Measurements from ENCODE around the gene PICK1.

Gene PICK1

GRCh38 chr22:38042488-38042790 lies 14.8 kb upstream of the PICK1 start:
- peak overlapping the region in 1 of 2 donors; percentile 44 for H3K27ac ChIP-seq
- TF ChIP-seq, protein P1, sequence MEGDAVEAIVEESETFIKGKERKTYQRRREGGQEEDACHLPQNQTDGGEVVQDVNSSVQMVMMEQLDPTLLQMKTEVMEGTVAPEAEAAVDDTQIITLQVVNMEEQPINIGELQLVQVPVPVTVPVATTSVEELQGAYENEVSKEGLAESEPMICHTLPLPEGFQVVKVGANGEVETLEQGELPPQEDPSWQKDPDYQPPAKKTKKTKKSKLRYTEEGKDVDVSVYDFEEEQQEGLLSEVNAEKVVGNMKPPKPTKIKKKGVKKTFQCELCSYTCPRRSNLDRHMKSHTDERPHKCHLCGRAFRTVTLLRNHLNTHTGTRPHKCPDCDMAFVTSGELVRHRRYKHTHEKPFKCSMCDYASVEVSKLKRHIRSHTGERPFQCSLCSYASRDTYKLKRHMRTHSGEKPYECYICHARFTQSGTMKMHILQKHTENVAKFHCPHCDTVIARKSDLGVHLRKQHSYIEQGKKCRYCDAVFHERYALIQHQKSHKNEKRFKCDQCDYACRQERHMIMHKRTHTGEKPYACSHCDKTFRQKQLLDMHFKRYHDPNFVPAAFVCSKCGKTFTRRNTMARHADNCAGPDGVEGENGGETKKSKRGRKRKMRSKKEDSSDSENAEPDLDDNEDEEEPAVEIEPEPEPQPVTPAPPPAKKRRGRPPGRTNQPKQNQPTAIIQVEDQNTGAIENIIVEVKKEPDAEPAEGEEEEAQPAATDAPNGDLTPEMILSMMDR (IDR thresholded peaks at IDR 0.05), result no peak
- no peak overlapping the region for H3K4me3 ChIP-seq

GRCh38 chr22:38043151-38044039 lies 13.8 kb upstream of the PICK1 start:
- TF ChIP-seq, protein P1 (IDR thresholded peaks at IDR 0.05), result no peak
- no peak for DNase-seq (ENCODE audit: low spot score)
- peak overlapping the region in 1 of 2 donors; percentile 44 for H3K27ac ChIP-seq
- H3K4me3 ChIP-seq, result no peak overlapping the region

More at GRCh38 chr22:38042488-38042790, 14.8 kb upstream of the PICK1 start:
- DNase-seq (ENCODE audit: low spot score), result no peak

DNA sequence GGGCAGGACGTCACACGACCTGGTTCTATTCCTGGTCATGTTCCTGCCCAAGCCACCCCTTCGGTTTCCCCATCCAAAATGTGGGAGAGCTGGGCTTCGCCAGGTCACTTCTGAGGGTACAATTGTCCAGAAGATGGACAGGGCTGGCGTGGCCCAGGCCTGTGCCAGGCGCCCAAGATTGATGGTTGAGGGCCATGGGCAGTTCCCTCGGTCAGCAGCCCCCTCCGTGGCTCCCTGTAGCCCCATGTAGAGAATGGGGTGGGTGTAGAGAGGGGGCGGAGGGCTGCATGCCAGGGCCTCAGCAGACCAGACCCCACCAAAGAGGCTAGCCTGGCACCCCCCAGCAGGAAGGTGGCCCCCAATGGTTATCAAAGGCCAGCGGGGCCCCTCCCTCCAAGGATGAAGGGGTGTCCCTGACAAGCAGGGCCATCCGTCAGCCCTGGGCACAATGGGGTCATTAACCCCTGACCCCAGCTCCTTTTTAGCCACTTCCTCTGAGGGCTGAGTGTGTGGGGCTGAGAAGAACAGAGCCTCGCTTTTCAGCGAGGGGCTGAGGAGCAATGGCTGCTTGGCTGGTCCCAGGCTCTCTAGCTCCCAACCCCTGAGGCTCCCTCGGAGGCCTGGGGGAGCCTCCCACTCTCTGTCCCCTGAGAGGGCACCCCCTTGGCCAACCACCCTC lies 11.0 kb upstream of the PICK1 start:
- Histone ChIP-seq H3K27ac (no peak overlapping the region), H3K4me3 (no peak overlapping the region)
- DNase-seq (ENCODE audit: low spot score), result no peak
- TF ChIP-seq, protein P1 (IDR thresholded peaks at IDR 0.05), result no peak

GRCh38 chr22:38049812-38050619 lies 7.2 kb upstream of the PICK1 start:
- DNase-seq (ENCODE audit: low spot score), result no peak
- Histone ChIP-seq H3K27ac (peak overlapping the region in 1 of 2 donors; percentile 62), H3K4me3 (no peak overlapping the region)
- TF ChIP-seq, protein P1 (IDR thresholded peaks at IDR 0.05), result no peak

DNA sequence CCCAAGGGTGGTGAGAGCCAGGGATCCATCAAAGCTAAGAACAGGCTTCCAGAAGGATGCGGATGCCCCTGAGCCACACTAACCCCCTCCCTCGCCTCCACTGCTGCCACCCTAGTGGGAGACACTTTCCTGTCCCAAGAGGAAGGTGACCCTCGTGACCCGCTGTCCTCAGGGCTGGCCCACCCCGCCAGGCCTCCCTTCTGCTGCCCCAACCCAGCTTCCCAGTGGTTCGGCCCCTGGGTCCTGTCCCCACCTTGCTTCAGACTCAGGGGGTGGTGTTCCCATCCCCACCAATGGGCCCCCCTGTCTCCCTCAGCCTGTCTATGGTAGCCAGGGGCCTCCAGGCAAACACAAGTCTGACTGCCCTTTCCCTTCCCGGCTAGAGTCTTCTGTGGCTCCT lies 6.5 kb upstream of the PICK1 start:
- DNase-seq (ENCODE audit: low spot score), result no peak
- H3K27ac ChIP-seq, result peak overlapping the region in 1 of 2 donors; percentile 68
- H3K4me3 ChIP-seq, result no peak overlapping the region
- TF ChIP-seq, protein P1 (IDR thresholded peaks at IDR 0.05), result no peak

- TF ChIP-seq, protein P1 (IDR thresholded peaks at IDR 0.05), result no peak
- no peak overlapping the region for H3K27ac ChIP-seq
- H3K4me3 ChIP-seq, result no peak overlapping the region
- DNase-seq (ENCODE audit: low spot score), result no peak
Observed at GRCh38 chr22:38051261-38051660, 5.9 kb upstream of the PICK1 start.

All from coronary artery (tissue), 2 donors.